SK-N-MC (cell line): ENCODE results near the gene ENPP3.

ENCODE experiments used
- EZH2 ChIP-seq: fragments of 200-600 bp; sonication (generic); IDR thresholded peaks from one replicate; pipeline ENCODE4 v1.6.1; 2017; ENCODE audit warnings: antibody characterized with exemption
- FOXP2 ChIP-seq: optimal IDR thresholded peaks from 2 replicates; pipeline ENCODE3; 2011; ENCODE audit warnings: mild to moderate bottlenecking, moderate library complexity; ENCODE audit not compliant: insufficient read depth; ENCODE audit errors: extremely low read length, control extremely low read depth
- POLR2AphosphoS5 ChIP-seq: IDR thresholded peaks from 2 replicates; pipeline ENCODE4 v1.6.1; 2012; ENCODE audit warnings: mild to moderate bottlenecking, low read depth, low read length, borderline replicate concordance

DNA sequence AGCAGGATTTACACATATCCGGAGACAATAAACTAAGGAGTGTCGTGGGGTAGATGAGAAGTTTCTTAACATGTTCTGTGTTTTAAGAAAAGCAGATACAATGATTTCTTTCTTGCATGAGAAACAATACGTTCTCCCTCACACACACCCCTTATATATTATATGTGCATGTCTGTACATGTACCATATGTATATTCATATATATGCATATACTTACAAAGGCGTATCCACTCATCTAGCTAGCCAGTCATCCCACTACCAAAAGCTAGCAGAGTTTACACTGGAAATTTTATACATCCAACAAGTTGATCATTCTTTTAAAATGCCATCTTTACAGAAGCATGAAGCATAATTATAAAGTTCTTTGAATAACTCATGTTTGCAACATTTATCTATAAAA lies 49.2 kb upstream of the ENPP3 start:
- TF ChIP-seq EZH2 (no peak), POLR2AphosphoS5 (no peak), FOXP2 (no peak)
